ENCODE measurements around the gene BAZ2A. TPM values are rescaled to one million over a fixed set of nuclear protein-coding genes. Genes with fewer than 3 reads are reported as not detected.

Gene BAZ2A
- total and polyA plus RNA-seq, 2 donors: 18.0 to 29.8 TPM

GRCh38 chr12:56572288-56572687, 57.8 kb downstream of the BAZ2A start:
- Histone ChIP-seq H3K27ac (ENCODE audit: low read depth in 1 of 2, low read length in 1 of 2) (no peak overlapping the region), H3K9me3 (ENCODE audit: control insufficient read depth in 2 of 2, insufficient read depth in 1 of 2, low read length in 1 of 2) (no peaks in the 10 kb centered on the region), H3K36me3 (ENCODE audit: control insufficient read depth in 2 of 2, insufficient read depth in 2 of 2, low read length in 1 of 2) (peaks cover 0 to 6% of the 10 kb centered on the region in 2 donors), H3K4me1 (ENCODE audit: control insufficient read depth in 2 of 2, insufficient read depth in 2 of 2, low read length in 2 of 2) (peaks cover 15 to 30% of the 10 kb centered on the region in 2 donors), H3K4me3 (ENCODE audit: low read length in 2 of 2) (no peak overlapping the region), H3K27me3 (ENCODE audit: control insufficient read depth in 2 of 2, insufficient read depth in 1 of 2, low read length in 1 of 2) (no peaks in the 10 kb centered on the region)
- WGBS: 96% methylated on average over 1 of the region's 1 CpG
- DNase-seq (ENCODE audit: low read depth in 6 of 9, low spot score in 9 of 9): no peak

GRCh38 chr12:56571121-56571520, 59.0 kb downstream of the BAZ2A start:
- no peak for DNase-seq (ENCODE audit: low read depth in 6 of 9, low spot score in 9 of 9)
- WGBS: 96% methylated on average over 4 of the region's 4 CpGs
- Histone ChIP-seq H3K27me3 (ENCODE audit: control insufficient read depth in 2 of 2, insufficient read depth in 1 of 2, low read length in 1 of 2) (no peaks in the 10 kb centered on the region), H3K9me3 (ENCODE audit: control insufficient read depth in 2 of 2, insufficient read depth in 1 of 2, low read length in 1 of 2) (no peaks in the 10 kb centered on the region), H3K4me3 (ENCODE audit: low read length in 2 of 2) (no peak overlapping the region), H3K27ac (ENCODE audit: low read depth in 1 of 2, low read length in 1 of 2) (peak overlapping the region in 1 of 2 donors; percentile 64), H3K4me1 (ENCODE audit: control insufficient read depth in 2 of 2, insufficient read depth in 2 of 2, low read length in 2 of 2) (peaks cover 15 to 30% of the 10 kb centered on the region in 2 donors), H3K36me3 (ENCODE audit: control insufficient read depth in 2 of 2, insufficient read depth in 2 of 2, low read length in 1 of 2) (peaks cover 0 to 6% of the 10 kb centered on the region in 2 donors)

GRCh38 chr12:56568146-56568545, 62.0 kb downstream of the BAZ2A start:
- Histone ChIP-seq H3K4me1 (ENCODE audit: control insufficient read depth in 2 of 2, insufficient read depth in 2 of 2, low read length in 2 of 2) (peaks cover 24 to 39% of the 10 kb centered on the region in 2 donors), H3K4me3 (ENCODE audit: low read length in 2 of 2) (no peak overlapping the region), H3K36me3 (ENCODE audit: control insufficient read depth in 2 of 2, insufficient read depth in 2 of 2, low read length in 1 of 2) (peaks cover 0 to 6% of the 10 kb centered on the region in 2 donors), H3K9me3 (ENCODE audit: control insufficient read depth in 2 of 2, insufficient read depth in 1 of 2, low read length in 1 of 2) (no peaks in the 10 kb centered on the region), H3K27ac (ENCODE audit: low read depth in 1 of 2, low read length in 1 of 2) (no peak overlapping the region), H3K27me3 (ENCODE audit: control insufficient read depth in 2 of 2, insufficient read depth in 1 of 2, low read length in 1 of 2) (no peaks in the 10 kb centered on the region)
- WGBS: 100% methylated on average over 1 of the region's 1 CpG
- no peak for DNase-seq (ENCODE audit: low read depth in 6 of 9, low spot score in 9 of 9)

- peaks cover 19 to 28% of the 10 kb centered on the region in 2 donors for H3K4me1 ChIP-seq (ENCODE audit: control insufficient read depth in 2 of 2, insufficient read depth in 2 of 2, low read length in 2 of 2)
- no peak overlapping the region for H3K4me3 ChIP-seq (ENCODE audit: low read length in 2 of 2)
- peak overlapping the region; percentile 43 to 76 for H3K27ac ChIP-seq (ENCODE audit: low read depth in 1 of 2, low read length in 1 of 2)
- H3K27me3 ChIP-seq (ENCODE audit: control insufficient read depth in 2 of 2, insufficient read depth in 1 of 2, low read length in 1 of 2): no peaks in the 10 kb centered on the region
- WGBS: 10% methylated on average over 6 of the region's 6 CpGs
- H3K36me3 ChIP-seq (ENCODE audit: control insufficient read depth in 2 of 2, insufficient read depth in 2 of 2, low read length in 1 of 2): no peaks in the 10 kb centered on the region
- DNase-seq (ENCODE audit: low read depth in 6 of 9, low spot score in 9 of 9): peak in 6 of 9 donors; percentile 38 to 70 (median 48)
- H3K9me3 ChIP-seq (ENCODE audit: control insufficient read depth in 2 of 2, insufficient read depth in 1 of 2, low read length in 1 of 2): no peaks in the 10 kb centered on the region
These were observed 64.5 kb downstream of the BAZ2A start for GRCh38 chr12:56565510-56566101.

GRCh38 chr12:56551070-56551469, 79.1 kb downstream of the BAZ2A start:
- Histone ChIP-seq H3K36me3 (ENCODE audit: control insufficient read depth in 2 of 2, insufficient read depth in 2 of 2, low read length in 1 of 2) (no peaks in the 10 kb centered on the region), H3K4me3 (ENCODE audit: low read length in 2 of 2) (no peak overlapping the region), H3K27me3 (ENCODE audit: control insufficient read depth in 2 of 2, insufficient read depth in 1 of 2, low read length in 1 of 2) (no peaks in the 10 kb centered on the region), H3K27ac (ENCODE audit: low read depth in 1 of 2, low read length in 1 of 2) (no peak overlapping the region), H3K9me3 (ENCODE audit: control insufficient read depth in 2 of 2, insufficient read depth in 1 of 2, low read length in 1 of 2) (no peaks in the 10 kb centered on the region), H3K4me1 (ENCODE audit: control insufficient read depth in 2 of 2, insufficient read depth in 2 of 2, low read length in 2 of 2) (no peaks in the 10 kb centered on the region)
- WGBS: 99% methylated on average over 5 of the region's 5 CpGs
- no peak for DNase-seq (ENCODE audit: low read depth in 6 of 9, low spot score in 9 of 9)

GRCh38 chr12:56546680-56547079, 83.4 kb downstream of the BAZ2A start:
- WGBS: 97% methylated on average over 5 of the region's 5 CpGs
- DNase-seq (ENCODE audit: low read depth in 6 of 9, low spot score in 9 of 9): no peak
- H3K27me3 ChIP-seq (ENCODE audit: control insufficient read depth in 2 of 2, insufficient read depth in 1 of 2, low read length in 1 of 2): no peaks in the 10 kb centered on the region

More at GRCh38 chr12:56546680-56547079, 83.4 kb downstream of the BAZ2A start:
- Histone ChIP-seq H3K9me3 (ENCODE audit: control insufficient read depth in 2 of 2, insufficient read depth in 1 of 2, low read length in 1 of 2) (no peaks in the 10 kb centered on the region), H3K36me3 (ENCODE audit: control insufficient read depth in 2 of 2, insufficient read depth in 2 of 2, low read length in 1 of 2) (no peaks in the 10 kb centered on the region), H3K4me1 (ENCODE audit: control insufficient read depth in 2 of 2, insufficient read depth in 2 of 2, low read length in 2 of 2) (no peaks in the 10 kb centered on the region), H3K4me3 (ENCODE audit: low read length in 2 of 2) (no peak overlapping the region), H3K27ac (ENCODE audit: low read depth in 1 of 2, low read length in 1 of 2) (no peak overlapping the region)

Other genes with a start within 250 kb of the BAZ2A start
- 15.8 TPM for gene TIMELESS, start 180.9 kb downstream of the BAZ2A start, total RNA-seq
- gene TIMELESS, start 180.9 kb downstream of the BAZ2A start, polyA plus RNA-seq: 8.4 TPM
- gene MIP, start 175.7 kb downstream of the BAZ2A start, total RNA-seq: 0.09 TPM
- 0.02 TPM for gene MIP, start 175.7 kb downstream of the BAZ2A start, polyA plus RNA-seq
- gene SPRYD4, start 161.7 kb downstream of the BAZ2A start, total RNA-seq: 1.2 TPM
- 1.8 TPM for gene SPRYD4, start 161.7 kb downstream of the BAZ2A start, polyA plus RNA-seq
- gene GLS2, start 142.2 kb downstream of the BAZ2A start, total RNA-seq: 1.0 TPM
- 2.6 TPM for gene GLS2, start 142.2 kb downstream of the BAZ2A start, polyA plus RNA-seq
- 3.2 TPM for gene RBMS2, start 108.5 kb downstream of the BAZ2A start, total RNA-seq
- 4.9 TPM for gene RBMS2, start 108.5 kb downstream of the BAZ2A start, polyA plus RNA-seq
- 680 TPM for gene ATP5F1B, start 15.7 kb upstream of the BAZ2A start, total RNA-seq
- 263 TPM for gene ATP5F1B, start 15.7 kb upstream of the BAZ2A start, polyA plus RNA-seq
- 101 TPM for gene PTGES3, start 58.0 kb upstream of the BAZ2A start, total RNA-seq
- gene PTGES3, start 58.0 kb upstream of the BAZ2A start, polyA plus RNA-seq: 161 TPM
- gene NACA, start 95.0 kb upstream of the BAZ2A start, total RNA-seq: 2,524 TPM
- gene NACA, start 95.0 kb upstream of the BAZ2A start, polyA plus RNA-seq: 3,035 TPM
- gene PRIM1, start 122.0 kb upstream of the BAZ2A start, total RNA-seq: 37.6 TPM
- gene PRIM1, start 122.0 kb upstream of the BAZ2A start, polyA plus RNA-seq: 6.9 TPM
- 1.2 TPM for gene HSD17B6, start 133.0 kb upstream of the BAZ2A start, total RNA-seq
- gene HSD17B6, start 133.0 kb upstream of the BAZ2A start, polyA plus RNA-seq: 0.62 TPM

All from thymus (tissue), 11 donors.